ENCODE data around the gene HRAS.

The HRAS gene

DNA sequence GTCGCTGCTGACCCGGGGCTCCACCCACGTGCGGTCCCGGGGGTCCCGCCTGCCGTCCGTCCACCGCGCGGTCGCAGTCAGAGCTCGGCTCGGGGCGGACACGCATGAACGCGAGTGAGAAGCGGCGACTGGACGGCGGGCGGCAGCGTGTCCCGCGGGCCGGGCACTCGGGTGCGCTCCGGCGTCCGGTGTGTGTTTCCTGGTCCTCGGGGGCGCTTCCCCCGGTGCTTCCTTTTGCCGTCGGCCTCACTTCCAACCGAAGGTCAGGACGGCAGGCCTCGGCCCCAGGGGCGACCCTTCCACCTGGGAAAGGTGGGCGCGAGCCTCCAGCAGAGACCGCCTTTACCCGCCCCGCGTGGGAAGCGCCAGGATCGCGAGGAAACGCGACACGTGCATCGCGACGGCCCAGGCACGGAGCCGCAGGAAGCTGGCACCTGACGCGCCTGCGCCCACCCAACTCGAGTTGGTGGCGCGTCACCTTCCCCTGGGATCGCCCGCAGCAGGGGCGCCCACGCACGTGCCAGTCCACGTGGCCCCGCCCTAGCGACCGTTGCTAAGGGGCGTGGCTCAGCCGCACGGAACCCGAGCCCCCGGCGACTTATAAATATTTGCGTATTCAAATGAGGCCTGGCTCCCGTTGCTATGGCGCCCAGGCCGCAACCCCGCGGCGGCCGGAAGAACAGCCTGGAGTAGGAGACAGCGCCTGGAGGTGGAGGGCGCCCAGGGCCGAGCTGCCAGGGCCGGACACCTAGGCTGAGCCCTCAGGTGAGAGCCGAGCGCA is 1.7 kb upstream of the HRAS start, which contains the start of gene LRRC56:
TSS of gene LRRC56 (plus strand) at position 687 of the 781 bp plus-strand sequence. CDS start 3,158 bp downstream, outside the sequence.
- Histone ChIP-seq H3K9me3 (ENCODE audit: control insufficient read depth, insufficient read depth, low read length) (no peaks in the 10 kb centered on the region), H3K27ac (ENCODE audit: low read depth, low read length) (peak within 1 kb of the TSS; percentile 97), H3K4me2 (ENCODE audit: low read length) (peak within 1 kb of the TSS; percentile 71), H3K36me3 (ENCODE audit: control insufficient read depth, low read length) (peaks cover 22% of the 10 kb centered on the region), H4K20me1 (ENCODE audit: control insufficient read depth, insufficient read depth, low read depth, low read length) (no peaks in the 10 kb centered on the region), H3K4me1 (ENCODE audit: control insufficient read depth, low read length) (peaks cover 34% of the 10 kb centered on the region), H3K79me2 (ENCODE audit: control insufficient read depth, low read length) (peaks cover 20% of the 10 kb centered on the region), H3K4me3 (ENCODE audit: low read length) (peak within 1 kb of the TSS; percentile 83), H3K9me2 (replicated peaks; ENCODE audit: control insufficient read depth, low read length) (no peaks in the 10 kb centered on the region), H3F3A (ENCODE audit: control insufficient read depth, insufficient read depth) (peaks cover 10% of the 10 kb centered on the region), H3K27me3 (ENCODE audit: control insufficient read depth, low read length) (no peaks in the 10 kb centered on the region)
- no peak for TF ChIP-seq EZH2phosphoT487 (IDR thresholded peaks at IDR 0.05; ENCODE audit: borderline replicate concordance, low read length)
- TF ChIP-seq, protein P1, sequence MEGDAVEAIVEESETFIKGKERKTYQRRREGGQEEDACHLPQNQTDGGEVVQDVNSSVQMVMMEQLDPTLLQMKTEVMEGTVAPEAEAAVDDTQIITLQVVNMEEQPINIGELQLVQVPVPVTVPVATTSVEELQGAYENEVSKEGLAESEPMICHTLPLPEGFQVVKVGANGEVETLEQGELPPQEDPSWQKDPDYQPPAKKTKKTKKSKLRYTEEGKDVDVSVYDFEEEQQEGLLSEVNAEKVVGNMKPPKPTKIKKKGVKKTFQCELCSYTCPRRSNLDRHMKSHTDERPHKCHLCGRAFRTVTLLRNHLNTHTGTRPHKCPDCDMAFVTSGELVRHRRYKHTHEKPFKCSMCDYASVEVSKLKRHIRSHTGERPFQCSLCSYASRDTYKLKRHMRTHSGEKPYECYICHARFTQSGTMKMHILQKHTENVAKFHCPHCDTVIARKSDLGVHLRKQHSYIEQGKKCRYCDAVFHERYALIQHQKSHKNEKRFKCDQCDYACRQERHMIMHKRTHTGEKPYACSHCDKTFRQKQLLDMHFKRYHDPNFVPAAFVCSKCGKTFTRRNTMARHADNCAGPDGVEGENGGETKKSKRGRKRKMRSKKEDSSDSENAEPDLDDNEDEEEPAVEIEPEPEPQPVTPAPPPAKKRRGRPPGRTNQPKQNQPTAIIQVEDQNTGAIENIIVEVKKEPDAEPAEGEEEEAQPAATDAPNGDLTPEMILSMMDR (IDR thresholded peaks at IDR 0.05; ENCODE audit: low read depth, low read length, poor library complexity, severe bottlenecking) = no peak

DNA sequence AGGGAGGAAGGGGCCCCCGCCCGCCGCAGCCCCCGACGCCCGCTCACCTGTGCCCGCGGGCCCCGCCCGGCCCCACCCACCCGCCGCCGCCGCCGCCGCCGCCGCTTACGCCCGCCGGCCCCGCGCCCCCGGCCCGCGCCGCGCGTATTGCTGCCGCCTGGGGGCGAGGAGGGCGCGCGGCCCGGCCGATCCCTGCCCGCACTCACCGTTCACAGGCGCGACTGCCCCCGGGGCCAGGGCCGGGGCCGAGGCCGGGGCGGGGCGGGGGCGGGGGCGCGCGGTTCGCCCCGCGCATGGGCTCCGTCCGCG is 212 bp downstream of the HRAS start:
- Histone ChIP-seq H3K36me3 (ENCODE audit: control insufficient read depth, low read length) (peaks cover 29% of the 10 kb centered on the region), H3K79me2 (ENCODE audit: control insufficient read depth, low read length) (peaks cover 20% of the 10 kb centered on the region), H3K4me3 (ENCODE audit: low read length) (peak overlapping the region; percentile 80), H3K27ac (ENCODE audit: low read depth, low read length) (no peak overlapping the region), H3K4me1 (ENCODE audit: control insufficient read depth, low read length) (peaks cover 34% of the 10 kb centered on the region), H3K9me3 (ENCODE audit: control insufficient read depth, insufficient read depth, low read length) (no peaks in the 10 kb centered on the region), H3K9me2 (replicated peaks; ENCODE audit: control insufficient read depth, low read length) (no peaks in the 10 kb centered on the region), H3K27me3 (ENCODE audit: control insufficient read depth, low read length) (no peaks in the 10 kb centered on the region), H3K4me2 (ENCODE audit: low read length) (peak overlapping the region; percentile 91), H4K20me1 (ENCODE audit: control insufficient read depth, insufficient read depth, low read depth, low read length) (no peaks in the 10 kb centered on the region), H3F3A (ENCODE audit: control insufficient read depth, insufficient read depth) (peaks cover 10% of the 10 kb centered on the region)
- TF ChIP-seq, protein P1 (IDR thresholded peaks at IDR 0.05; ENCODE audit: low read depth, low read length, poor library complexity, severe bottlenecking) = no peak
- TF ChIP-seq EZH2phosphoT487 (IDR thresholded peaks at IDR 0.05; ENCODE audit: borderline replicate concordance, low read length) = no peak

DNA sequence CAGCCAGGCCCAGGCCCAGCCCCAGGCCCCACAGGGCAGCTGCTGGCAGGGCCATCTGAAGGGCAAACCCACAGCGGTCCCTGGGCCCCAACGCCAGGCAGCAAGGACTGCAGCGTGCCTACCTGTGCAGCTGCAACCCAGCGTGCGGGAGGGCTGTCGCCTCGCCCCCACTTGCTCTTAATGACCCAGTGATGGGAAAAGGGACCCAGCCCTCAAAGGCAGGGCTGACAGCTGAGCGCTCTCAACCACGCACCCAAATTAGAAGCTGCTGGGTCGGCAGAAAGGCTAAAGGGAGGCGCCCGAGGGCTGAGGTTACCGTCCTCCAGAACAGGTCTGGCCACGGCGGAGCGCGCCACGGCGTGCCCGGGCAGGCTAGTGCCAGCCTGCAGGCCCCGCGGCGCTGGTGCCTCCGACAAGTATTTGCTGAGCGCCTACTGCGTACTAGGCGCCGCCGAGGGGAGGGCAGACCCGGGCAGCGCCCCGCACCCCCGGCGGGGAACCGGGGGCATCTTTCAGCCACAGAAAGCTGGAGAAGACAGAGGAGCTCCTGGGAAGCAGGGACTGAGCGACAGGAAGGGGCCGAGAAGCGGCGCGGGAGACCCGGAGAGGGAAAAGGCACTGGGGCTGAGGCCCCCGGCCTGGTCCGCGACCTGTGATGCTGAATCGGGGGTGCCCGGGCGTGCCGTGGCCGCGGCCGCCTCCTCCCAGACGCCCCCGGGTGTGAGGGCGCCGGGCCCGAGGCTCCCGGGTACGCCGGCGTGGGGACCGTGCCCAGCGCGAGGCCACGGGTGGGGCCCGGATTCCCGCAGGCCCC is 773 bp downstream of the HRAS start:
- Histone ChIP-seq H4K20me1 (ENCODE audit: control insufficient read depth, insufficient read depth, low read depth, low read length) (no peaks in the 10 kb centered on the region), H3K4me2 (ENCODE audit: low read length) (peak overlapping the region; percentile 91), H3K36me3 (ENCODE audit: control insufficient read depth, low read length) (peaks cover 29% of the 10 kb centered on the region), H3K9me3 (ENCODE audit: control insufficient read depth, insufficient read depth, low read length) (no peaks in the 10 kb centered on the region), H3K27me3 (ENCODE audit: control insufficient read depth, low read length) (no peaks in the 10 kb centered on the region), H3K4me1 (ENCODE audit: control insufficient read depth, low read length) (peaks cover 34% of the 10 kb centered on the region), H3K4me3 (ENCODE audit: low read length) (peak overlapping the region; percentile 80), H3K9me2 (replicated peaks; ENCODE audit: control insufficient read depth, low read length) (no peaks in the 10 kb centered on the region), H3F3A (ENCODE audit: control insufficient read depth, insufficient read depth) (peaks cover 10% of the 10 kb centered on the region), H3K79me2 (ENCODE audit: control insufficient read depth, low read length) (peaks cover 20% of the 10 kb centered on the region), H3K27ac (ENCODE audit: low read depth, low read length) (peak overlapping the region; percentile 26; the same call in 1 of the 2 replicates)
- TF ChIP-seq, protein P1 (IDR thresholded peaks at IDR 0.05; ENCODE audit: low read depth, low read length, poor library complexity, severe bottlenecking) = peak; percentile 22
- no peak for TF ChIP-seq EZH2phosphoT487 (IDR thresholded peaks at IDR 0.05; ENCODE audit: borderline replicate concordance, low read length)

Measured in DOHH2 (cell line).